Muscle layer of duodenum (tissue), 2 donors: Measurements from ENCODE around the gene AP5B1.

Experiments used
- H3K27ac ChIP-seq: one replicate; pipeline ENCODE4 v1.7.0; 2013; ENCODE audit warnings: mild to moderate bottlenecking, low read length
- H3K27me3 ChIP-seq: one replicate; pipeline ENCODE4 v1.7.0; 2013; ENCODE audit warnings: low read depth, mild to moderate bottlenecking, control low read depth, low read length
- H3K36me3 ChIP-seq, 2 donors: one replicate each; pipeline ENCODE4 v1.7.0; 2013; ENCODE audit warnings: low read length in 2 of 2, control low read depth in 1 of 2, mild to moderate bottlenecking in 1 of 2; ENCODE audit not compliant: insufficient read depth in 2 of 2, control insufficient read depth in 1 of 2
- H3K4me1 ChIP-seq, 2 donors: one replicate each; pipeline ENCODE4 v1.7.0; 2013; ENCODE audit warnings: low read length in 2 of 2, mild to moderate bottlenecking in 2 of 2, control low read depth in 1 of 2, moderate library complexity in 1 of 2; ENCODE audit not compliant: insufficient read depth in 2 of 2, control insufficient read depth in 1 of 2
- H3K4me3 ChIP-seq, 2 donors: one replicate each; pipeline ENCODE4 v1.7.0; 2013; ENCODE audit warnings: low read length in 2 of 2, low read depth in 1 of 2, mild to moderate bottlenecking in 1 of 2
- H3K9me3 ChIP-seq, 2 donors: one replicate each; pipeline ENCODE4 v1.7.0; 2013; ENCODE audit warnings: low read length in 2 of 2, control low read depth in 1 of 2, mild to moderate bottlenecking in 1 of 2; ENCODE audit not compliant: control insufficient read depth in 1 of 2
- donor health status: healthy.

The AP5B1 gene

DNA sequence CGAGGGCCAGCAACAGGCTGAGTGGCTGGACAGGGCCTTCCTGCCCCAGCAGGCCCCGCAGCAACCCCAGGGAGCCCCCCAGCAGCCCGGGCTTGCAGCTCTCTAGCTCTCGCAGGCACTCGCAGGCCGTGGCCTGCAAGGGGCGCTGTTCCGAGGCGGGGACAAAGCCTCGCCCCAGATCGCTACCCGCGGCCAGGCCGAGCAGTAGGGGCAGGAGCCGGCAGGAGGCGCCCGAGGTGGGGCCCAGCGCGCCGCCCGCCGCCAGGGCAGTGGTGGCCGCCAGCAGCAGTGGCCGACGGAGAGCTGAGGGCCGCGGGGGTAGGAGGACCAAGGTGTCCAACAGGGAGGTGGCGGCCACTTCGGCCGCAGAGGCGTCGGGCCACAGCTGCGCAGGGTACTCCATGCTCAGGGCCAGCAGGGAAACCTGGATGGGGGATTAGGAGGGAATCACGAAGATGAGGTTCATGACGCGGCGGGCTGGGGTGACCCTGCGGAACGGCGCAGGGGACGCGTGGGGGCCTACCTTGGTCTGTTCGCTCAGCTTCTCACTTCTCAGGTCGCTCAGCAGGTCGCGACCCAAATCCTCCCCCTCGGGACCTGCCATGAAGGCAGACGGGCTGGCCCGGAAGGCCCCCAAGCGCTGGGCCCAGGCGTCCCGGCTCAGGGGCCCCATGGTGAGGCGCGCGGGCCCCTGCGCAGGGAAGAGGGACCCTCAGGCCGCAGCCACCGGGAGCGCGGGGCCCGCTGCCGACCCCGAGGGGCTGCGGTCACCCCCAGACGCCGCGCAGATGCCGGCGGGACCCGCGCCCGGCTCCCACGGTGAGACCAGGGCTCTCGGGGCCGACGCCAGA, 632 bp downstream of the AP5B1 start:
- peak overlapping the region; percentile 23 for H3K27ac ChIP-seq
- no peaks in the 10 kb centered on the region for H3K9me3 ChIP-seq
- peak overlapping the region; percentile 60 to 91 for H3K4me3 ChIP-seq
- H3K4me1 ChIP-seq = peaks cover 0 to 19% of the 10 kb centered on the region in 2 donors
- peaks cover 4 to 23% of the 10 kb centered on the region in 2 donors for H3K36me3 ChIP-seq
- H3K27me3 ChIP-seq = peaks cover under 1% of the 10 kb centered on the region

DNA sequence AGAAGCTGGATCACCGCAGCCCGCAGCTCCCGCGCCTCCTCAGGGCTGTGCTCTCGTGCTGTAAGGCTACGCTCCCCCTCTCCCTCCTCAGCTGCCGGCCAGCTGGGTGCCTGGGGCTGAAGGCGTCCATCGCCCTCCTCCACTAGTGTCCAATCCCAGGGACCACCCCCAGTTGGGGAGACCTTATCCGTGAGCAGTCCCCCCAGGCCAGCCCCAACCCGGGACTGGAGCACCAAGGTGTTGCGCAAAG, 1.2 kb downstream of the AP5B1 start:
- no peaks in the 10 kb centered on the region for H3K27me3 ChIP-seq
- no peaks in the 10 kb centered on the region for H3K9me3 ChIP-seq
- peaks cover 4 to 23% of the 10 kb centered on the region in 2 donors for H3K36me3 ChIP-seq
- peaks cover 0 to 19% of the 10 kb centered on the region in 2 donors for H3K4me1 ChIP-seq
- no peak overlapping the region for H3K27ac ChIP-seq
- peak overlapping the region; percentile 60 to 91 for H3K4me3 ChIP-seq

DNA sequence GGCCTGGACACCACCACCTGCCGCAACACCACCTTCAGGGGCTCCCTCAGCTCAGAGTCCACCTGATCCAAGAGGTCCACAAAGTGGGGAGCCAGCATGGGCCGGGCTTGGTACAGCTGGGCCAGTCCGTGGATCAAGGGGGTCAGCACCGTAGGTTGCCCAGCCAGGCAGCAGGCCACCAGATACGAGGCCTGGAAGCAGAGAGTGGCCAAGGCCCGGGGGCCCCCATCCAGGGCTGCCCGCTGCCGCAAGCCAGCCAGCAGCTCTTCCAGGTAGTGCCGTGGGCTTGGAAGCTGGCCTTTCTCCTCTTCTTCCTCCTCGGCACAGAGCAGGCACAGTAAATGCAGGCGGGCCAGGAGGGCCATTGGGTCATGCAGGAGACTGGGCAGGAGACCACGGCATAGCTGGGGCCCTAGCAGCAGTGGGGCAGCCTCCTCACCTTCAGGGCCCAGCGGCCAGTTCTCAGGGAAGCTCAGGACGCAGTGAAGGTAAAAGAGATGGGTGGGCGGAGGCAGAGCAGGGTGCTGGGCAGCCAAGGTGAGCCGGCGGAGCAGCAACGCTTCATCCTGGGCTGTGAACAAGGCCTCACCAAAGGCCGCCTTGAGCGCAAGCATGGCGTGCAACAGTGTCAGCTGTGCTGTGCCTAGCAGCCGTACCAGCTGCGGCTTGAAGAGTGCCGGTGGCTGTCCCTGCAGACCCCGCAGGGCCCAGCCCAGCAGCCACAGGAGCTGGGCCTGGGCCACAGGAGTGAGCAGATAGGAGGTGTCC, 1.7 kb downstream of the AP5B1 start:
- Histone ChIP-seq H3K9me3 (no peaks in the 10 kb centered on the region), H3K4me3 (peak overlapping the region; percentile 60 to 91), H3K27me3 (no peaks in the 10 kb centered on the region), H3K36me3 (peaks cover 4 to 23% of the 10 kb centered on the region in 2 donors), H3K27ac (no peak overlapping the region), H3K4me1 (peaks cover 0 to 19% of the 10 kb centered on the region in 2 donors)

DNA sequence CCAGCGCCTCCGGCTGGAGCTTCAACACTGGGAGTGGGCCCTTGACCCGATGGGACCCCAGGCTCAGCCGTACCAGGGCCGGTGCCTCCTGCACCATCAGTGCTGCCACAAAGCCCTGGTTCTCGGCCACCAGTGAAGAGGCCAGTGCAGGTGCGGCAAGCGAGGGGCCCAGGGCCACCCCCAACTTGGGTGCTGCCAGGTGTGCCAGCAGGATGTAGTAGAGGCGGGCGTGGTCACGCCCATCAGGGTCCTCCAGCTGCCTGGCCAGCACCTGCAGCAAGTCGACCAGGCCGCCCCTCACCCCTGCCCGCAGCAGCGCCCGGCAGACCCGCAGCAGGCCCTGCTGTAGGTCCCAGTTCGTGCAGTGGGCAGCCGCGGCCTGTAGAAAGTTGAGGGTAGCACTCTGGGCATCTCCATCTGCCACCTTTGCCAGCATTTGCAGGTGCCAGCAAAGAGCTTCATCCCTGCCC, 2.3 kb downstream of the AP5B1 start:
- no peak overlapping the region for H3K27ac ChIP-seq
- peaks cover 0 to 19% of the 10 kb centered on the region in 2 donors for H3K4me1 ChIP-seq
- H3K36me3 ChIP-seq = peaks cover 4 to 23% of the 10 kb centered on the region in 2 donors
- H3K4me3 ChIP-seq = peak overlapping the region in 1 of 2 donors; percentile 91
- H3K9me3 ChIP-seq = no peaks in the 10 kb centered on the region
- no peaks in the 10 kb centered on the region for H3K27me3 ChIP-seq

DNA sequence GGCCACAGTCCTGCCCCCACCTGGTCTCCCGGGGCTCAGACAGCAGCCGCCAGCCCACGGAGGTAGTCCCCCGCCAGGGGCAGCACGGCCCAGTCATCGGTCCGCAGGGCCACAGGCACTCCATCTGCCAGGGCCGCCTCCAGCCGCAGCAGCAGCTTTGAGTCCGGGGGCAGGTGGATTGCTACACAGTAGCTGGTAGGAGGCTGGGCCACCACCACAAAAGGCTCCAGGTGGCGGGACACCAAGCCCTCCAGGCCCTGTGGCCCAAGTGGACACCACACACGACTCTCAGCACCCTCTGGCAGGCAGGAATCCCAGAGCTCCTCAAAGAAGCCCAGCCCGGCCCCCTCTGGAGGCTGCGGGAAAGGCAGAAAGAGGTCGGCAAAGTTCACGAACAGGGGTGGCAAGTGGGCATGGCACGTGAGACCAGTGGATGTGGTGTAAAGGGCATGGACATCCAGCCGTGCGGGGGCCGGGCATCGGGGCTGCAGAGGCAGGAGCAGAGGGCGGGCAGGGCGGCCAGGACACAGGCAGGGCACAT, 2.9 kb downstream of the AP5B1 start:
- Histone ChIP-seq H3K27ac (no peak overlapping the region), H3K36me3 (peaks cover 4 to 23% of the 10 kb centered on the region in 2 donors), H3K4me1 (peaks cover 0 to 19% of the 10 kb centered on the region in 2 donors), H3K9me3 (no peaks in the 10 kb centered on the region), H3K4me3 (peak overlapping the region in 1 of 2 donors; percentile 7), H3K27me3 (no peaks in the 10 kb centered on the region)

DNA sequence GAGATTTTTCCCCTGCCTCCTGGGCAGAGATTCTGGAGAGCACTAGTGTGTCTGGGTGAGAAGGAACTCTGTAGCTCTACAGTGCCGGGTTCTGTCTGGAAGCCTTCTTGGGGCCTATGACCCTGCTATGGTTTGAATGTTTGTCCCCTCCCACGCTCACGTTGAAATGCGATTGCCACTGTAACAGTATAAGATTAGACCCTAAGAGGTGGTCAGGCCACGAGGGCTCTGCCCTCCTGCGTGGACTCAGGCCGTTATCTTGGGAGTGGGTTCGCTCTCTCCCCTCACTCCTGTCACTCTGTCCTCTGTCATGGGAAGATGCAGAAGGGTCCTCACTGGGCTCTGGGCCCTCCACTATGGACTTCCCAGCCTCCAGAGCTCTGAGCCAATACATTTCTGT, 3.5 kb downstream of the AP5B1 start:
- Histone ChIP-seq H3K27me3 (no peaks in the 10 kb centered on the region), H3K27ac (no peak overlapping the region), H3K36me3 (peaks cover 4 to 23% of the 10 kb centered on the region in 2 donors), H3K9me3 (no peaks in the 10 kb centered on the region), H3K4me1 (peaks cover 0 to 19% of the 10 kb centered on the region in 2 donors), H3K4me3 (no peak overlapping the region)

DNA sequence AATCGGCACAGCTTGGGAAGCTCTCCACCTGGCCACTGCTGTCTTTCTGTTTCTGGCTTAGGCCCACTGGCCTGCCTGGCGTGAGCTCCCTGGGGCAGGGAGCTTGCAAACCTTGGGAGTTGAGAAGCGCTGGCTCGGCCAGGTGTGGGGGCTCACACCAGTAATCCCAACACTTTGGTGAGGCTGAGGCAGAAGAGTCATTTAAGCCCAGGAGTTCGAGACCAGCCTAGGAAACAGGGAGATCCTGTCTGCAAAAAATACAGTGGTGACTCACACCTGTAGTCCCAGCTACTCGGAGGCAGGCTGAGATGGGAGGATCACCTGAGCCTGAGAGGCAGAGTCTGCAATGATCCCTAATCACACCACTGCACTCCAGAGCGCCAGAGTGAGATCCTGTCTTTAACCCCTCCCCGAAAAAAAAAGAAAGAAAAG, 4.0 kb downstream of the AP5B1 start:
- H3K9me3 ChIP-seq = no peaks in the 10 kb centered on the region
- no peak overlapping the region for H3K4me3 ChIP-seq
- no peaks in the 10 kb centered on the region for H3K27me3 ChIP-seq
- no peak overlapping the region for H3K27ac ChIP-seq
- H3K36me3 ChIP-seq = peaks cover 4 to 23% of the 10 kb centered on the region in 2 donors
- H3K4me1 ChIP-seq = peaks cover 0 to 19% of the 10 kb centered on the region in 2 donors

DNA sequence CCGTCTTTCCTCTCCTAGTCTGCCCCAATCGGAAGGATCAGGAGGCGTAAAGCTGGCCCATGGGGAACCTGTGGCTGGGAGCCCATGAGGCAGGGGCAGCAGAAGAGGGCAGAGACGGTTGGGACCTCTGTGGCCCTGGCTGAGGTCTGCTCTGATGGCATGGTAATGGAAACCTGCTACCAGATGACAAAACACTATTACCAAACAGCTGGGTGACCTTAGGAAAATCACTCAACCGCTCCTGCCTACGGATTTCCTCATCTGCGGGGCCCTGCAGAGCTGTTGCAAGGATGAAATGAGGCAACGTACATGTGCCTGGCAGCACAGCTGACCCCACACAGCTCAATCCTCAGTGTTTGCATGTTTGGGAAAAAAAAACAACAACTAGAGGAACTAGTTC, 4.6 kb downstream of the AP5B1 start:
- no peaks in the 10 kb centered on the region for H3K27me3 ChIP-seq
- no peak overlapping the region for H3K4me3 ChIP-seq
- peaks cover 0 to 17% of the 10 kb centered on the region in 2 donors for H3K4me1 ChIP-seq
- H3K36me3 ChIP-seq = peaks cover 4 to 23% of the 10 kb centered on the region in 2 donors
- H3K27ac ChIP-seq = no peak overlapping the region
- no peaks in the 10 kb centered on the region for H3K9me3 ChIP-seq

DNA sequence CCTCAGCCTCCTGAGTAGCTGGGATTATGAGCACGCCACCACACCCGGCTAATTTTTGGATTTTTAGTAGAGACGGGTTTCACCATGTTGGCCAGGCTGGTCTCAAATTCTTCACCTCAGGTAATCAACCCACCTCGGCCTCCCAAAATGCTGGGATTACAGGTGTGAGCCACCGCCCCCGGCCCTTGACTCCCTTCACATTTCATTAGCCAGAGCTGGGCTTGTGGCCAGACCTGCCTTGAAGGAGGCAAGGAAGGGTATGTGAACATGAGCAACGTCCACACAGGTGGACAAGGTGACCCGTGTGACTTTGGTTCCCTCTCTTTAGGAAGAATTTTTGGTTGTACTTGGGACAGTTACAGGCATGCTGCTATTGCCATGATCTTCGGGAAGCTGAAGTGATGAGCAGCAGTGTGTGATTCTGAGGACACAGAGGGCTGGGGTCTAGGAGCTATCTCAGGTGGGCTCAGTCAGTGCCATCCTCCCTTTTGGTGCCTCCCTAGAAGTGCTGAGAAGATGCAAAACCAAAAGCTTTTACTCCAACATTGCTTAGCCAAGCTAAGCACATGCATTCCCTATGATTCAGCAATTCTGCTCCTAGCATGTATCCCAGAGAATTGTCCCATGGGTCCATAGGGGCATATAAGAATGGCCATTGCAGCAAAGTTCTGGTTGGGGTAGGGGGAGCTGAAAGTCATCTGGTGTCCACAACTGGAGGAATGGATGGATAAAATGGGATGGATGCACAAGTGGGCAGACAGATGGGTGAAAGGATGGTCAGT, 6.1 kb downstream of the AP5B1 start:
- H3K27me3 ChIP-seq = no peaks in the 10 kb centered on the region
- no peak overlapping the region for H3K4me3 ChIP-seq
- peaks cover 4 to 23% of the 10 kb centered on the region in 2 donors for H3K36me3 ChIP-seq
- no peaks in the 10 kb centered on the region for H3K9me3 ChIP-seq
- no peak overlapping the region for H3K27ac ChIP-seq
- H3K4me1 ChIP-seq = peaks cover 0 to 13% of the 10 kb centered on the region in 2 donors

GRCh38 chr11:65773784-65774411, 6.9 kb downstream of the AP5B1 start:
- H3K9me3 ChIP-seq = no peaks in the 10 kb centered on the region
- H3K27ac ChIP-seq = no peak overlapping the region
- H3K36me3 ChIP-seq = peaks cover 4 to 22% of the 10 kb centered on the region in 2 donors
- H3K4me3 ChIP-seq = no peak overlapping the region
- H3K27me3 ChIP-seq = no peaks in the 10 kb centered on the region
- peaks cover 0 to 8% of the 10 kb centered on the region in 2 donors for H3K4me1 ChIP-seq
